ENCODE results near the gene CREB5.

- no peak for TF ChIP-seq CTCF (IDR thresholded peaks at IDR 0.05; ENCODE audit: control extremely low read depth in 1 of 3, insufficient read depth in 1 of 3, low read depth in 1 of 3, low read length in 3 of 3)
- TF ChIP-seq USF2 (IDR thresholded peaks at IDR 0.05; ENCODE audit: low read length) = no peak
- TF ChIP-seq YY1 (IDR thresholded peaks at IDR 0.05; ENCODE audit: low read depth, low read length) = no peak
Observed at GRCh38 chr7:28754027-28754426, 341.7 kb downstream of the CREB5 start.
